Right lobe of liver (tissue), 4 donors: ENCODE measurements around the gene HOXC11.

ENCODE experiments used
- POLR2A ChIP-seq: fragments of 450-650 bp; IDR thresholded peaks from one replicate; pipeline ENCODE4 v1.6.1; 2017; ENCODE audit warnings: antibody characterized with exemption, mild to moderate bottlenecking
- TF ChIP-seq, protein P1 (sequence below), 4 donors: fragments of 200-600 bp in 3 of 4; fragments of 450-650 bp in 1 of 4; IDR thresholded peaks; one replicate each; pipeline versions ENCODE4 v1.5.1 to v1.8.0; 2016 to 2022; ENCODE audit warnings: antibody characterized with exemption in 4 of 4, mild to moderate bottlenecking in 2 of 4
- donor health status: DM: no; HTN: no; CAD: no.
- donor health status: DM: no; HTN: no; CAD: no.
- donor health status: DM: no; HTN: yes; CAD: no.

DNA sequence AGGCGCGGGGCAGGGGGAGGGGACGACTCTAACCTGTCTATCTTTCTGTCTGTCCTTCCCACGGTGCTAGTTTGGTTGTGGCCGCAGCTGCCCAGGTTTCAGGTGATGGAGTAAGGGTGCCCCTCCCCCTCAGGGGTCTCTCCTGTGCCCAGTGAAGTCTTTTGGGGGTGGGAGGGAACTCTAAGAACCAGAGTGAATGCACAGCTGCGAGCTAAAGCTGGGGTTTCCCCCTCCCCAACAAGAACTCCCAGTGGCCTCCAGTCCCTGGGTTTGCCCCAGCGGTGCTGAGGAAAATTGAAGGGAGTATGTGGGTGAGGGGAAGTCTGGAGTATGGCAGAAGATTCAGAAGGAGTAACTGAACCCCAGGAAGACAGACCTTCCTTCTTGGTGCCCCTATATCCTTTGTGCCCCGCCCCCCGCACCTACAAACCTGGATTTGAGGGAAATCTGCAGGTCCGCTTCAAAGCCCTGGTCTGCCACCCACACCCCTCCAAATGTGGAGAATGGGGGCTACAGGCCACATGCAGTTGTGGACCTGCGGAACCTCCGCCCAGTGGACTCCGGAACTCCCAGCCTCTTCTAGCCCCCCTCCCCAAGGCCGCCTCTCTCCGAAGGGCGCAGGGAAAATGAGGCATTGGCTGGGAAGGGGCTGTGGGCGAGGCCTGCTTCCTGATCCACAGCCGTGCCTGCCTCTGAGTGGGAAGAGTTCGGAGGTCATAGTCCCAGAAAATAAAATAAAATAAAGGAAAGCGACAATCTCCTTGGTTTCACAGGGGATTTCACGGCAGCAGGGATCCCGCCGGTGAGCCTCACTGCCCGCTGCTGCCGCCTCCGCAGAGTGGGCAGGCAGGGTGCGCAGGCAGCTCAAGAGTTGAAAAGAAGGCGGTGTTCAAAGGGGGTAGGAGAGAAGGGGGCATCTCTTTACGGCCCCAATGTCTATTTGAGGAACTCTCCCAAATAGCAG is 23.6 kb downstream of the HOXC11 start:
- TF ChIP-seq, protein P1, sequence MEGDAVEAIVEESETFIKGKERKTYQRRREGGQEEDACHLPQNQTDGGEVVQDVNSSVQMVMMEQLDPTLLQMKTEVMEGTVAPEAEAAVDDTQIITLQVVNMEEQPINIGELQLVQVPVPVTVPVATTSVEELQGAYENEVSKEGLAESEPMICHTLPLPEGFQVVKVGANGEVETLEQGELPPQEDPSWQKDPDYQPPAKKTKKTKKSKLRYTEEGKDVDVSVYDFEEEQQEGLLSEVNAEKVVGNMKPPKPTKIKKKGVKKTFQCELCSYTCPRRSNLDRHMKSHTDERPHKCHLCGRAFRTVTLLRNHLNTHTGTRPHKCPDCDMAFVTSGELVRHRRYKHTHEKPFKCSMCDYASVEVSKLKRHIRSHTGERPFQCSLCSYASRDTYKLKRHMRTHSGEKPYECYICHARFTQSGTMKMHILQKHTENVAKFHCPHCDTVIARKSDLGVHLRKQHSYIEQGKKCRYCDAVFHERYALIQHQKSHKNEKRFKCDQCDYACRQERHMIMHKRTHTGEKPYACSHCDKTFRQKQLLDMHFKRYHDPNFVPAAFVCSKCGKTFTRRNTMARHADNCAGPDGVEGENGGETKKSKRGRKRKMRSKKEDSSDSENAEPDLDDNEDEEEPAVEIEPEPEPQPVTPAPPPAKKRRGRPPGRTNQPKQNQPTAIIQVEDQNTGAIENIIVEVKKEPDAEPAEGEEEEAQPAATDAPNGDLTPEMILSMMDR (IDR thresholded peaks at IDR 0.05) = no peak
- TF ChIP-seq POLR2A = no peak
